Measurements from ENCODE around the gene OGFR. TPM values are rescaled to one million over a fixed set of nuclear protein-coding genes. Genes with fewer than 3 reads are reported as not detected.

The OGFR gene
- total RNA-seq, 1 experiment from 2014 or later, result 47.3 TPM

DNA sequence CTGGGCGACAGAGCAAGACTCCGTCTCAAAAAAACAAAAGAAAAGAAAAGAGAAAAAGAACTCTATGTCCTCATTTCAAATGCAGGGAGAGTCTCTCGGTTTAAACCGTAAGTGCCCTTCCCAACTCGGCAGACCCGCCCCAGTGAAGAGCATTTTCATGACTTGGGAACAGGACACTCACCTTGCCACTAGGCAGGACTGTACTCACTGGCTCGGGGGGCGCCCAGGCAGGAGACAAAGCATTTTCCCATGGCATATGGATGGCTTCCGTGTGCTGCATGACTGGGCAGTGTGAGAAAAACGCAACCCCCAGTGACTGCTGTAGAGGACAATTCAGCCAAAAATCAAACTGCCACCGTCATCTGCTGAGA, 32.0 kb upstream of the OGFR start:
- Histone ChIP-seq H3K27me3 (ENCODE audit: control insufficient read depth, insufficient read depth, low read length) (no peaks in the 10 kb centered on the region), H3K4me3 (ENCODE audit: low read depth in 2 of 2, low read length in 2 of 2) (no peak overlapping the region), H3K4me1 (ENCODE audit: control insufficient read depth, insufficient read depth, low read length) (no peaks in the 10 kb centered on the region; the same call in none of the 2 replicates), H3K9me3 (ENCODE audit: control insufficient read depth, insufficient read depth, low read depth, low read length) (no peaks in the 10 kb centered on the region), H3K27ac (ENCODE audit: low read length) (no peak overlapping the region), H3K36me3 (ENCODE audit: control insufficient read depth, insufficient read depth, low read length) (no peaks in the 10 kb centered on the region; the same call in 1 of the 2 replicates)
- in situ Hi-C loops (cut with HindIII; ENCODE audit: low pct_unique_long_range_greater_than_20kb, low sequenced_read_pairs), result no loop called here
- no TSS peak for BruUV-seq (replicated peaks)
- no peak for DNase-seq (ENCODE audit: low read depth, low spot score)
- ChIA-PET POLR2A (no interaction called here), CTCF (interaction anchor here (1.4 kb wide), 1 partner anchor 19 kb away, joined by 4 read pairs; no protein-coding TSS in a partner anchor)
- TF ChIP-seq SIN3A (IDR thresholded peaks at IDR 0.05; ENCODE audit: borderline replicate concordance, insufficient read depth, low read depth, low read length), result no peak
- no peak for TF ChIP-seq POLR2AphosphoS5 (IDR thresholded peaks at IDR 0.05; ENCODE audit: low read depth, low read length)
- TF ChIP-seq TCF7L2 (IDR thresholded peaks at IDR 0.05; ENCODE audit: low read depth, low read length), result no peak
- no peak for TF ChIP-seq CTCF (IDR thresholded peaks at IDR 0.05)
- TF ChIP-seq REST (IDR thresholded peaks at IDR 0.05; ENCODE audit: insufficient read depth in 1 of 2, low read depth in 2 of 2, low read length in 1 of 2), result no peak
- intact Hi-C loops (cut with micrococcal nuclease; ENCODE audit: unreplicated experiment), result no loop called here
- ATAC-seq, result no peak

DNA sequence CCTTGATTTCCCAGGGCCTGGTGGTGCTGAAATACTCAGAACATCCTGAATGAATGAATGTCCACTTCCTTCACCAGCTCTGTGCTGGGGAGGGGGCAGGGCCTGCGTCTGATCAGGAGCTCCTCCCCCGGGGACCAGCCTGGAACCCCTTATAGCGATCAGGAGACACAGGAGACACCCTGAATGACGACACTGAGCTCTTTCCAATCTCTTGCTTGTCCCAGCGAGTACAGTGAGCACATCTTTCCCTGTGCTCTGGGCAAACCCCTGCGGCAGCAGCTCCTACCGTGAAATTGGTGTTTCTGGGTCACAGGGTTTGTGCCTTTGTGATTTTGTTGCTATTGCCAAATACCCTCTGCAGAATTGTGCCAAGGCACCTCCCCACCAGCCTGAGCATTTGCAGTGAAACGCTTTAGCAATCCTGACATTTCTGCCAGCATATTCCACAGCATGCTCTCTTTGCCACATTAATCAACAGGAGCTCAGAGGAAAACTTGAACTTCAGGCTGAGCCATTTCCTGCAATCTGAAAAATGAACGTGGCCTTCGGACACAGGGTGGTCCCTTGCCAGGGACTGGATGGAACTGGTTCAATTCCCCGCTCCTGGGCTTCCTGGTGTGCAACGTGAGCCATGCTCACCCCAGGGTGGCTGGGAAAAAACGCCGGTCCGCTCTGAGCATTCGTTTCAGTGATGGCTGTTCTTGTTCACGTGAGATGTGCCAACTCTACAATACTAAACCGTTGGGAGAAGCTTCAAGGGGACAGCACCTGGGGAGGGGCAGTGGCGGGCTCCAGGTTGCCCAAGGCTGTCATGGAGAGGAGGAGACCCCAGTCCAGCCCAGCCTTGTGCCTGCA, 31.4 kb upstream of the OGFR start:
- Histone ChIP-seq H3K27ac (ENCODE audit: low read length) (no peak overlapping the region), H3K27me3 (ENCODE audit: control insufficient read depth, insufficient read depth, low read length) (no peaks in the 10 kb centered on the region), H3K4me3 (ENCODE audit: low read depth in 2 of 2, low read length in 2 of 2) (no peak overlapping the region), H3K9me3 (ENCODE audit: control insufficient read depth, insufficient read depth, low read depth, low read length) (no peaks in the 10 kb centered on the region), H3K36me3 (ENCODE audit: control insufficient read depth, insufficient read depth, low read length) (no peaks in the 10 kb centered on the region; the same call in 1 of the 2 replicates), H3K4me1 (ENCODE audit: control insufficient read depth, insufficient read depth, low read length) (no peaks in the 10 kb centered on the region; the same call in none of the 2 replicates)
- CTCF ChIA-PET, result interaction anchor here (1.4 kb wide), 1 partner anchor 18 kb away, joined by 4 read pairs; no protein-coding TSS in a partner anchor
- no peak for DNase-seq (ENCODE audit: low read depth, low spot score)
- POLR2A ChIA-PET, result no interaction called here
- TF ChIP-seq REST (IDR thresholded peaks at IDR 0.05; ENCODE audit: insufficient read depth in 1 of 2, low read depth in 2 of 2, low read length in 1 of 2) (no peak), TCF7L2 (IDR thresholded peaks at IDR 0.05; ENCODE audit: low read depth, low read length) (no peak), POLR2AphosphoS5 (IDR thresholded peaks at IDR 0.05; ENCODE audit: low read depth, low read length) (no peak), SIN3A (IDR thresholded peaks at IDR 0.05; ENCODE audit: borderline replicate concordance, insufficient read depth, low read depth, low read length) (no peak), CTCF (IDR thresholded peaks at IDR 0.05) (no peak)
- ATAC-seq, result no peak
- in situ Hi-C loops (cut with HindIII; ENCODE audit: low pct_unique_long_range_greater_than_20kb, low sequenced_read_pairs), result no loop called here
- intact Hi-C loops (cut with micrococcal nuclease; ENCODE audit: unreplicated experiment), result no loop called here
- BruUV-seq (replicated peaks), result no TSS peak
